Measurements from ENCODE around the gene CELA2B. TPM values are rescaled to one million over a fixed set of nuclear protein-coding genes. Genes with fewer than 3 reads are reported as not detected.
"Not testable (repeated sequence)": the region's sequence is repeated elsewhere in the genome, so short reads cannot be mapped to it uniquely, and the experiment has no call there.

CELA2B gene
- total RNA-seq, 1 donor from 2014 or later, result not detected

GRCh38 chr1:15463926-15464322, 12.0 kb upstream of the CELA2B start:
- not testable (repeated sequence) for DNase-seq (ENCODE audit: low spot score in 2 of 2); FAIRE-seq

- no peak for DNase-seq (ENCODE audit: low spot score in 2 of 2)
- no peak for FAIRE-seq
These were observed 10.2 kb upstream of the CELA2B start for GRCh38 chr1:15465674-15466073.

GRCh38 chr1:15466955-15467625, 8.8 kb upstream of the CELA2B start:
- not testable (repeated sequence) for DNase-seq (ENCODE audit: low spot score in 2 of 2); FAIRE-seq

- no peak for FAIRE-seq
These were observed 7.8 kb upstream of the CELA2B start for GRCh38 chr1:15468145-15468544.

GRCh38 chr1:15469361-15469760, 6.5 kb upstream of the CELA2B start:
- FAIRE-seq, result no peak
- DNase-seq (ENCODE audit: low spot score in 2 of 2), result no peak

More at GRCh38 chr1:15468145-15468544, 7.8 kb upstream of the CELA2B start:
- no peak for DNase-seq (ENCODE audit: low spot score in 2 of 2)

GRCh38 chr1:15469821-15470448, 6.0 kb upstream of the CELA2B start:
- not testable (repeated sequence) for FAIRE-seq

GRCh38 chr1:15471067-15471466, 4.8 kb upstream of the CELA2B start:
- not testable (repeated sequence) for FAIRE-seq; DNase-seq (ENCODE audit: low spot score in 2 of 2)

More at GRCh38 chr1:15469821-15470448, 6.0 kb upstream of the CELA2B start:
- DNase-seq (ENCODE audit: low spot score in 2 of 2), result not testable (repeated sequence)

GRCh38 chr1:15471723-15472122, 4.2 kb upstream of the CELA2B start:
- FAIRE-seq, result not testable (repeated sequence)

GRCh38 chr1:15472587-15472986, 3.3 kb upstream of the CELA2B start:
- DNase-seq (ENCODE audit: low spot score in 2 of 2) (no peak), FAIRE-seq (no peak)

More at GRCh38 chr1:15471723-15472122, 4.2 kb upstream of the CELA2B start:
- not testable (repeated sequence) for DNase-seq (ENCODE audit: low spot score in 2 of 2)

- FAIRE-seq (no peak), DNase-seq (ENCODE audit: low spot score in 2 of 2) (no peak)
These were observed 1.0 kb downstream of the CELA2B start for GRCh38 chr1:15476927-15477326.

GRCh38 chr1:15477646-15478212, 1.8 kb downstream of the CELA2B start:
- DNase-seq (ENCODE audit: low spot score in 2 of 2), result no peak
- FAIRE-seq, result no peak

GRCh38 chr1:15479654-15480347, 3.9 kb downstream of the CELA2B start:
- FAIRE-seq (no peak), DNase-seq (ENCODE audit: low spot score in 2 of 2) (no peak)

- not testable (repeated sequence) for FAIRE-seq; DNase-seq (ENCODE audit: low spot score in 2 of 2)
These were observed 6.6 kb downstream of the CELA2B start for GRCh38 chr1:15482455-15482854.

GRCh38 chr1:15482983-15483543, 7.2 kb downstream of the CELA2B start:
- DNase-seq (ENCODE audit: low spot score in 2 of 2); FAIRE-seq: not testable (repeated sequence)

GRCh38 chr1:15483971-15484370, 8.1 kb downstream of the CELA2B start:
- no peak for FAIRE-seq
- no peak for DNase-seq (ENCODE audit: low spot score in 2 of 2)

- not testable (repeated sequence) for DNase-seq (ENCODE audit: low spot score in 2 of 2); FAIRE-seq
These were observed 8.5 kb downstream of the CELA2B start for GRCh38 chr1:15484443-15484842.

- no peak for FAIRE-seq
- DNase-seq (ENCODE audit: low spot score in 2 of 2), result no peak
These were observed 9.7 kb downstream of the CELA2B start for GRCh38 chr1:15485636-15486035.

- not testable (repeated sequence) for DNase-seq (ENCODE audit: low spot score in 2 of 2); FAIRE-seq
These were observed 11.1 kb downstream of the CELA2B start for GRCh38 chr1:15486844-15487610.

GRCh38 chr1:15488371-15488770, 12.5 kb downstream of the CELA2B start:
- FAIRE-seq, result no peak
- no peak for DNase-seq (ENCODE audit: low spot score in 2 of 2)

Measured in frontal cortex (tissue), 4 donors.